SK-N-SH treated with all-trans-retinoic acid at 6 μM for 48 hours (cell line): ENCODE data around the gene ADGRV1.

Source experiments
- ATAC-seq: fragments of 200-7000 bp; cut with Tn5 transposase; 3 replicates; pipeline ENCODE4 v1.9.1; 2020; ENCODE audit warnings: mild to moderate bottlenecking, moderate library complexity
- ARNTL ChIP-seq: fragments of 450-650 bp; formaldehyde crosslinking; IDR thresholded peaks from 2 replicates; pipeline ENCODE4 v1.5.0; 2020; ENCODE audit warnings: low read depth, mild to moderate bottlenecking, moderate library complexity, borderline replicate concordance
- BACH2 ChIP-seq: fragments of 250-450 bp; sonication (Bioruptor Pico); IDR thresholded peaks from 2 replicates; pipeline ENCODE4 v1.9.0; 2021; ENCODE audit warnings: mild to moderate bottlenecking, borderline replicate concordance
- CREB5 ChIP-seq: fragments of 250-450 bp; sonication (Bioruptor Pico); IDR thresholded peaks from 2 replicates; pipeline ENCODE4 v1.5.1; 2020; ENCODE audit warnings: low read depth, mild to moderate bottlenecking, moderate library complexity
- CSDC2 ChIP-seq: fragments of 250-450 bp; sonication (Bioruptor Pico); IDR thresholded peaks from 2 replicates; pipeline ENCODE4 v1.5.0; 2020; ENCODE audit warnings: mild to moderate bottlenecking, moderate library complexity
- ESRRG ChIP-seq: fragments of 250-450 bp; sonication (Bioruptor Pico); IDR thresholded peaks from 2 replicates; pipeline ENCODE4 v1.6.1; 2021; ENCODE audit warnings: mild to moderate bottlenecking
- GLIS3 ChIP-seq: fragments of 250-450 bp; sonication (Bioruptor Pico); IDR thresholded peaks from 2 replicates; pipeline ENCODE4 v1.5.0; 2020; ENCODE audit warnings: mild to moderate bottlenecking, moderate library complexity
- ISL1 ChIP-seq: fragments of 250-450 bp; sonication (Bioruptor Pico); IDR thresholded peaks from 2 replicates; pipeline ENCODE4 v2.1.2; 2022; ENCODE audit warnings: mild to moderate bottlenecking, moderate library complexity
- PATZ1 ChIP-seq: fragments of 250-450 bp; sonication (Bioruptor Pico); IDR thresholded peaks from 2 replicates; pipeline ENCODE4 v1.8.0; 2020; ENCODE audit warnings: mild to moderate bottlenecking, moderate library complexity, borderline replicate concordance
- PPARA ChIP-seq: fragments of 250-450 bp; sonication (Bioruptor Pico); IDR thresholded peaks from 2 replicates; pipeline ENCODE4 v1.5.0; 2020; ENCODE audit warnings: mild to moderate bottlenecking, borderline replicate concordance
- TCF4 ChIP-seq: fragments of 250-450 bp; sonication (Bioruptor Pico); IDR thresholded peaks from 2 replicates; pipeline ENCODE4 v1.8.0; 2021; ENCODE audit warnings: mild to moderate bottlenecking, moderate library complexity, borderline replicate concordance
- TOX ChIP-seq: fragments of 250-450 bp; sonication (Bioruptor Pico); IDR thresholded peaks from 2 replicates; pipeline ENCODE4 v1.8.0; 2021; ENCODE audit warnings: mild to moderate bottlenecking, moderate library complexity, borderline replicate concordance
- TSHZ2 ChIP-seq: fragments of 250-450 bp; sonication (Bioruptor Pico); IDR thresholded peaks from 2 replicates; pipeline ENCODE4 v1.5.0; 2020; ENCODE audit warnings: mild to moderate bottlenecking, moderate library complexity
- ZFP30 ChIP-seq: fragments of 450-650 bp; formaldehyde crosslinking; IDR thresholded peaks from 2 replicates; pipeline ENCODE4 v1.5.0; 2022; ENCODE audit warnings: mild to moderate bottlenecking, moderate library complexity
- ZNF565 ChIP-seq: fragments of 450-650 bp; formaldehyde crosslinking; conservative IDR thresholded peaks from 2 replicates; pipeline ENCODE4 v1.5.0; 2020; ENCODE audit warnings: low read depth, mild to moderate bottlenecking, moderate library complexity
- ZNF8 ChIP-seq: fragments of 450-650 bp; formaldehyde crosslinking; IDR thresholded peaks from 2 replicates; pipeline ENCODE4 v1.5.0; 2020; ENCODE audit warnings: mild to moderate bottlenecking, moderate library complexity
- TF ChIP-seq, protein P1 (sequence below): fragments of 250-450 bp; sonication (Bioruptor Pico); IDR thresholded peaks from 2 replicates; pipeline ENCODE4 v1.5.1; 2021; ENCODE audit warnings: mild to moderate bottlenecking, moderate library complexity
- TF ChIP-seq, protein P2 (sequence below): fragments of 250-450 bp; sonication (Bioruptor Pico); IDR thresholded peaks from 2 replicates; pipeline ENCODE4 v1.8.0; 2021; ENCODE audit warnings: low read depth, mild to moderate bottlenecking, moderate library complexity, borderline replicate concordance

The ADGRV1 gene

DNA sequence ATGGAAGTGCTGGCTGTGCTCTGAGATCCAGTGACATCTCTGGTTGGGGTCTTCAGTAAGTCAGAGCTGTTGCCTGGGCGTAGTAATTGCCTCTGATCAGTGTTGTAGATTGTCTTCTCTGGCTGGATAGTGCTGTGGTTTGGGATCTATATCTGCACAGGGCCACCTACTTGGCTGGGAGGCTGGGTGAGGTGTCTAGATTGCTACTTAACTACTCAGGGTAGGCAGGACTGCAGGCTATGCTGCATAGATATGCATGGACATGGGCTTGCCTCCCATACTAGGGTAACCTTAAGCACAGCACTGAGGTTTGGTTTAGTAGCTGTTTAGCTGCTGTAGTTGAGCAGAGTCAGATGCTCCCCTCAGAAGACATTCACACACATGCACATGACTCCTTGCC, 181.0 kb downstream of the ADGRV1 start (continued):
- TF ChIP-seq PATZ1 (CRISPR knock-in tag) (no peak), ESRRG (CRISPR knock-in tag) (no peak), CSDC2 (CRISPR knock-in tag) (no peak), ZNF565 (CRISPR knock-in tag) (no peak), PPARA (no peak), CREB5 (CRISPR knock-in tag) (no peak)

GRCh38 chr5:90740244-90740799, 181.7 kb downstream of the ADGRV1 start:
- no peak for ATAC-seq
- TF ChIP-seq ESRRG (CRISPR knock-in tag) (no peak), ISL1 (CRISPR knock-in tag) (no peak), ZNF565 (CRISPR knock-in tag) (no peak), ZFP30 (CRISPR knock-in tag) (no peak), PPARA (no peak), BACH2 (no peak), PATZ1 (CRISPR knock-in tag) (no peak), ARNTL (CRISPR knock-in tag) (no peak), TOX (CRISPR knock-in tag) (no peak)
- TF ChIP-seq, protein P1, sequence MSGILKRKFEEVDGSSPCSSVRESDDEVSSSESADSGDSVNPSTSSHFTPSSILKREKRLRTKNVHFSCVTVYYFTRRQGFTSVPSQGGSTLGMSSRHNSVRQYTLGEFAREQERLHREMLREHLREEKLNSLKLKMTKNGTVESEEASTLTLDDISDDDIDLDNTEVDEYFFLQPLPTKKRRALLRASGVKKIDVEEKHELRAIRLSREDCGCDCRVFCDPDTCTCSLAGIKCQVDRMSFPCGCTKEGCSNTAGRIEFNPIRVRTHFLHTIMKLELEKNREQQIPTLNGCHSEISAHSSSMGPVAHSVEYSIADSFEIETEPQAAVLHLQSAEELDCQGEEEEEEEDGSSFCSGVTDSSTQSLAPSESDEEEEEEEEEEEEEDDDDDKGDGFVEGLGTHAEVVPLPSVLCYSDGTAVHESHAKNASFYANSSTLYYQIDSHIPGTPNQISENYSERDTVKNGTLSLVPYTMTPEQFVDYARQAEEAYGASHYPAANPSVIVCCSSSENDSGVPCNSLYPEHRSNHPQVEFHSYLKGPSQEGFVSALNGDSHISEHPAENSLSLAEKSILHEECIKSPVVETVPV (CRISPR knock-in tag): no peak

DNA sequence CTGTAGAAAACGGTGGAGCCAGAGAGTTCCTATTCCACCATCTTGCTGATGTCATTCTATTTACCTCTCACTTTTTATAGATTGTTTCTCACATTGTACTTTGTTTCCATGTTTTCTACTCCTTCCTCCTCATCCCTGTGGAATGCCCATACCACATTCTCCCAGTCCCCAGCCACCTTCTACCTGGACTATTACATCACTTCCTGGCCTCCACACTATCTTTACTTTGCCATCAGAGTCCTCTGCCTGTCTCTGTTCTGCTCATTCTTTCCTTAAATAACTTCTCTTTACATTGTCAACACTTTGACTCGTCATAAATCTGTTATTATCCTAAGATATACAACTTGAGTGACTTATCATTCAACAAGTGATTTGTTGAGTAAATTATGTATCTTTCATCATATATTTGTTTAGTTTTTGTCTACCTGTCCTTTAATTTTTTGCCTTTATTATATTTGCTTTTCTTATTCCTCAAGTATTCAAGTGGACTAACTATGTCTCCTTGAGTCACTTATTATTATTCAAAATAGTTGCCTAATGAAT, 182.5 kb downstream of the ADGRV1 start:
- no peak for ATAC-seq
- TF ChIP-seq TSHZ2 (no peak), ZNF565 (CRISPR knock-in tag) (no peak), TCF4 (CRISPR knock-in tag) (no peak), ARNTL (CRISPR knock-in tag) (no peak), GLIS3 (CRISPR knock-in tag) (no peak), PATZ1 (CRISPR knock-in tag) (no peak), TOX (CRISPR knock-in tag) (no peak), ZNF8 (CRISPR knock-in tag) (no peak)
- TF ChIP-seq, protein P1 (CRISPR knock-in tag): no peak
- TF ChIP-seq, protein P2, sequence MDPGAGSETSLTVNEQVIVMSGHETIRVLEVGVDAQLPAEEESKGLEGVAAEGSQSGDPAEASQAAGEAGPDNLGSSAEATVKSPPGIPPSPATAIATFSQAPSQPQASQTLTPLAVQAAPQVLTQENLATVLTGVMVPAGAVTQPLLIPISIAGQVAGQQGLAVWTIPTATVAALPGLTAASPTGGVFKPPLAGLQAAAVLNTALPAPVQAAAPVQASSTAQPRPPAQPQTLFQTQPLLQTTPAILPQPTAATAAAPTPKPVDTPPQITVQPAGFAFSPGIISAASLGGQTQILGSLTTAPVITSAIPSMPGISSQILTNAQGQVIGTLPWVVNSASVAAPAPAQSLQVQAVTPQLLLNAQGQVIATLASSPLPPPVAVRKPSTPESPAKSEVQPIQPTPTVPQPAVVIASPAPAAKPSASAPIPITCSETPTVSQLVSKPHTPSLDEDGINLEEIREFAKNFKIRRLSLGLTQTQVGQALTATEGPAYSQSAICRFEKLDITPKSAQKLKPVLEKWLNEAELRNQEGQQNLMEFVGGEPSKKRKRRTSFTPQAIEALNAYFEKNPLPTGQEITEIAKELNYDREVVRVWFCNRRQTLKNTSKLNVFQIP (CRISPR knock-in tag): no peak
